ENCODE measurements around the gene PCED1B. TPM values are rescaled to one million over a fixed set of nuclear protein-coding genes. Genes with fewer than 3 reads are reported as not detected.

Gene PCED1B
- total RNA-seq, 1 experiment from 2014 or later = 2.5 TPM

DNA sequence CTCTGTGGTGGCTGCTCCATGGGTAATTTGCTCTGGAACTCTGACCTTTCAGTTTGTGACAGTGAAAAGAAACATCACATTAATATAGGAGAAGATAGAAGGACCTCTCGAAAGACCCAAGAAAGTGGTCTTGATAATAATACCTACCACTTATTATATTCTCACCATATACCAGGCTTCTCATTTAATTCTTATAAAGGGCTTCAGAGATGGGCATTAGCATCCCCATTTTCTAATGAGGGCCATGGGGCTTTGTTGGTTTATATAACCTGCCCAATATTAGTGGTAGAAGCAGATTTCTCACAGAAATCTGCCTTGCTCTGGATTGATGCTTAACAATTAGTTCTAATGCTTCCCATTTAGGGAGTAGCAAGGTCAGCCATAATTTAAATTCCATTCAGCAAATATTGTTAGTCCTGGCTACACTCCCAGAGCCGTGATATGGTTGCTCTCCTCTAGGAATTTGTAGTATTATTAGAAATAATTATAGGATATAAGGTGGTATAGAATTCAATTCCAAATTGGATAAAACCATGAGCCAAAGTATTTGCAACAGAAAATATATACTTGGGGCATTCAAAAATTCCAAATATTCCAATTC is 7.8 kb downstream of the PCED1B start:
- DNase-seq (ENCODE audit: extremely low read depth, low read depth) = no peak

DNA sequence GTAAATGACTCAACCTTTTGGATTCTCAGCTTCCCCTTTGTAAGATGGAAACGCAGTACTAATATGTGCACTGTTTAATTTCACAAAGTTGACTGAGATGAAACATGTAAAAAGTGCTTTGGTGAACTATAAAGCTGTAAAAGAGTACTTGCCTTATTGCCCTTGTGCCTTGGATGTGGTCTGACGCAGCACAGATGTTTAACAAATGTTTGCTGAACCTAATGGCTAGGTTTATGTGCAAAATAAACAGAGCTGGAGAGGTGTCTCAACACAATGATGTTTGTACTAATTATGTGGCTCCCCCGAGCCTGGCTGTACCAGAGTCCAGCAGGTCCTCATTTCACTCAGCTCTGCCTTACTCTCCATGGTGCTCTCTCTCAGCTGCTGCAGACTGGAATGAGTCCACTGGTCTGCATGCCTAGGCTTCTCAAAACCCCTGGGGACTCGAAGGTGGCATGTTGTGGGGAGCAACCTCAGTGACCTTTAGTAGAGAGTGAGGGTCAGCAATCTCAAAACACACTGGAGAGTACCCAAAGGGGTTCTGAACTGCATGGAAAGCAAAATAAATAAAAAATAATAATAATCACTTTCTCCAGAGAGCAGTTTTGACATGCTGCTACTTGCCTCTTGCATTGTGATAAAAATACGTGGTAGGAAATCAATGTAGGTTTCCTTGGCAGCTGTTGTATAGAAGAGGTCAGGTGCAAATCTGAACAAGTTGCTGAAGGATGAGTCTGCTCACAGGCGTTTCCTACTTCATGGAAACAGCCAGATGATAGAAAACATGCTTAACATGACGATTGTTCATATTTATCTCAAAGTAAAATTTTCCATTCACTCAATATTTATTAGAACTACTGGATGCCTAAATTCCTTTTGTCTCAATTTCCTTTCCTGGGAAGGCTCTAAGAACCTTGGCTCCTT is 8.9 kb downstream of the PCED1B start:
- DNase-seq (ENCODE audit: extremely low read depth, low read depth) = no peak

DNA sequence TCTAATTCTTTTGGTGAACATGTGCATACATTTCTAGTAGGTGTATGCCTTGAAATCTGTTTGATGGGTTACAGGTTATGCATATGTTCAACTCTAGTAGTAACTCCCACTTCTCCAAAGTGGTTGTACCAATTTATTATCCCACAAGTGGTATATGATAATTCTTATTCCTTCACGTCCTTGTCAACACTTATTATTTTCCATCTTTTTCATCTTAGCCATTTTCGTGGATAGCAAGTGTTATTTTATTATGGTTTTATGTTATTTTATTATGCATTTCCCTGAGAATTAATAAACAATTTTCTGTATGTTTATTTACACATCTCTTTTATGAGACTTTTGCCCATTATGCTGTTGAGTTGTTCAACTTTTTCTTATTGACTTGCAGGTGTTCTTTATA is 11.6 kb downstream of the PCED1B start:
- no peak for DNase-seq (ENCODE audit: extremely low read depth, low read depth)

DNA sequence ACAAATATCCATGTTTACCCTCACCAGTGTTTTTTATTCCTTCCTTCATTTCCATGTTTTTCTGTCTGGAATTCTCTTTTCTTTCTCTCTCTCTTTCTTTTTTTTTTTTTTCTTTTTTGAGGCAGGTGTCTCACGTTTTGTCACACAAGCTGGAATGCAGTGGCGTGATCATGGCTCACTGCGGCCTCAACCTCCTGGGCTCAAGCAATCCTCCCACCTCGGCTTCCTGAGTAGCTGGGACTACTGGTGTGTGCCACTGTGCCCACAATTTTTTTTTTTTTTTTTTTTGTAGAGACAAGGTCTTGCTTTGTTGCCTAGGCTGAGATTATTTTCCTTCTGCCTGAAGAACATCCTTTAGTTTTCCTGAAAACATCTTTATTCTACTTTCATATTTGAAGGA is 15.4 kb downstream of the PCED1B start:
- no peak for DNase-seq (ENCODE audit: extremely low read depth, low read depth)

DNA sequence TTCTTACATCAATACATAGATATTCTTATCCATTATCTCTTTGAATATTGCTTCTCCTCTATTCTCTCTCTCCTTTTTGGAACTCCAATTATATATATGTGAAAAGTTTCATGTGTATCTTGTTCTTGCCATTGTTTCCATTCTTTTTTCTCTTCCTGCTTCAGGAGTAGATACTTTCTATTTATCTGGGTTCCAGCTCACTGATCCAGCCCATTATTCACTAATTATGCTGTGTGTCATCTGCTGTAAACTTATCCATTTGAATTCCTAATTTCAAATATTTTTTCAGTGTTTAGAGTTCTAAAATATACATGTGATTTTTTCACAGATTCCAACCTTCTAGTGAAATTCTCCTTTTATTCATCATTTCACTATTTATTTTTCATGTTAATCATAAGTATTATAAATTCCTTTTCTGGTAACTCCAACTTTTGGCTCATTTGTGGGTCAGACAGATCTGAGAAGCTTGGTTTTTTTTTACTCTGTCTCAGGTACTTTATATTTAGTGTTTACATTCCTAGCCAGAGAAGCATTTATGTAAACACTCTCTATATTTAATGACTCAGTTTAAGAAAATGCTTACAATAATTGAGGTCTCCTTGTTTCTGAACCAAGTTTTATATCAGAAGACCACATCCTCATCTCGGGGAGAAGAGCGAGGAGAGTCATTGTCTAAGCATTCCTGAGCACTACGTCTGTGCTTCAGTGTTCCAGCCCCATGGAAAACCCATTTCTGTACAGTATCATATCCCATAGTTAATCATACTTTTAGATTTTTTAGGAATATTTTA is 16.2 kb downstream of the PCED1B start:
- no peak for DNase-seq (ENCODE audit: extremely low read depth, low read depth)

DNA sequence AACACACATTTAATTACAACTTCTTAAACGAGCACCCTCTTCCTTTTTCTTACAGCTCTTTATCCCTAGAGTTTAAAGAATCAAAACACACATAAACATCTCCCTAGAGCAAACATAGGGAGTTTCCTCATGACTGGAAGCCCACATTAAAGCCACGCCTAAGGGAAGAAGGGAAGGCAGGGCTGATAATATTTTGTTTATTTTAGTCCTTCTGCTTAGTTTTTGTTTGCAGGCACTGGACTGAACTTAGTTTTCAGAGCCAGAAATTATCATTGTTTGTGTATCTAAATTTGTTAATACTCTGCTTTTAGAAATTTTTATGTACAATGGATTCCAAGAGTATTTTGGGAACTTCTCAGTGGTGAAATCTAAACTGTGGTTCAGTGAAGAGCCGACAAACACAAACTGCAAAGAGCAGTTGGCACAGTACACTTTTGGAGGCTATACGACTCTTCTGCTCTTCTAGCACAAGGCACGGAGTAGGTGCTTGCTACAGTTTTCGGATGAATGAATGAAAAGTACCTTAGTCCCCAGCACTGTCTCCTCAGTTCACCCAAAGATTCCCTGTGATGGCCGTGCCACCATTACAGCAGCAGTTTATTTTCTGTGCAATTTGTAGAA is 18.0 kb downstream of the PCED1B start:
- DNase-seq (ENCODE audit: extremely low read depth, low read depth) = no peak

DNA sequence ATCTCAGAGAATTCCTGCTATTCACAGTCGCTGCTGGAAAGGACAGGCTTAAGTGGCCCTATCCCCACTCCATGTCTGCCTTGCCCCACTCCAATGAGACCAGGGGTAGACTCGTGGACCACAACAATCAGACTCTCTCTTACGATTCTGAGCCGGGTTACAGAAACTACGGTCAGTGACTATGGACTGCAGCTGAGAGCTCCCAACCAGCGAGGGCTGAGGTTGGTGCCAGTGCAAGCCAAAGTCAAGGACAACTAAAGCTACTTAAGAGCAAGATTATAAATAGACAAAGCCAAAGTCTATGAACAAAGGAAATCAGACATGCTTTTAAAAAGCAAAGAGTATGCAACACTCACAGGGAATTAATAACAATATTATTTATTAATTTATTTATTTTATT is 18.7 kb downstream of the PCED1B start:
- no peak for DNase-seq (ENCODE audit: extremely low read depth, low read depth)

DNA sequence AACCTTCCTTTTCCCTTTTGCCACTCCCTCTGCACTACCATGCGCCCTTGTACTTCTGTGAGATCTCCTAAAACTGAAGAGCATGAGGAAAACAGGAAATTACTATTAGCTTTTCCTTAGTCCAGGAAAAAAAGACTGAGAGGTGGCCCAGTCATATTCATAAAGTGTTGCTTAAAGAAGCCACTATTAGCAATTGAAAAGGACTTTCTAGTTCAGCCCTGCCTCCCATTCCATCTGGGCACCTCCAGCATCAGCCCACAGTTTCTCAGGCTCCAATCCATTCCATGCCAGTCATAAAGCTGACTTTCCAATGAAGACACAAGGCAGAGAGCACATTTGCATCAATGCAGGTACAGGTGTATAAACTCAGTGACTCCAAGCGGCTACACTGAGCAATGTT is 20.2 kb downstream of the PCED1B start:
- DNase-seq (ENCODE audit: extremely low read depth, low read depth) = no peak

DNA sequence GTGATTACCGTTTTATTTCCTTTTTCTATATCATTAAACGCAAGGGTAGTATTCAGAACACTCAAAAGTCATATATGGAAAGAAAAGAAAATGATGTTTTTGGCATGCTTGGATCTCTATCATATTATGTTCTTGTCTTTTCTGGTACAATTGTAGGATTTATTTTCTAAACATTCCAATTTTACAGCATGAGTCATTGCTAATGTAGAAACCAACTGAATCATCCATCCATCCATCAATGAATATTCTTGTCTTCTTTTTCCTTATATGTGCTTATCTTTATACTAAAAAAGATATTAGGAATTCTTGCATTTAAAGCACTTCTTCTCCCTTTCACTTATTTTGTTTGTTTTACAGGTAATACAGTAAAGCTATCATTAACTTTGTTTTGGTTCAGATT is 20.7 kb downstream of the PCED1B start:
- DNase-seq (ENCODE audit: extremely low read depth, low read depth) = no peak

DNA sequence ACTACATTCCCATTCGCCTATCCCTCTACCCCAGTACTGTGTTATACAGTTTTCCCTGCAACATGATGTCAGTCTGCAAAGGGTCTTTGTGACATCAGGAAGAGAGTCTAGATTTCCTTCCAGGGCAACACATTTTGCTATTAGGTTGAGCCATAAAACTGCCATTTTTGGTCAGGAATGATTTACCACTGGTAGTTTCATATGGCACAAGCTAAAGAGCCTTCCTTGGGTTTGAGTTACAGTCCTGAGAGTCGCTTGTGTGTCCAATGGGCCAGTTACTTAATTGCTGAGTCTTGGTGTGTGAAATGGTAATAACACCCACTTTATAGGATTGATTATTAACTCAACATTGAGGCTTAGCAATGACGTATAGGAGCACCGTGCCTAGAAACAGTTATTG is 23.0 kb downstream of the PCED1B start:
- DNase-seq (ENCODE audit: extremely low read depth, low read depth) = no peak

DNA sequence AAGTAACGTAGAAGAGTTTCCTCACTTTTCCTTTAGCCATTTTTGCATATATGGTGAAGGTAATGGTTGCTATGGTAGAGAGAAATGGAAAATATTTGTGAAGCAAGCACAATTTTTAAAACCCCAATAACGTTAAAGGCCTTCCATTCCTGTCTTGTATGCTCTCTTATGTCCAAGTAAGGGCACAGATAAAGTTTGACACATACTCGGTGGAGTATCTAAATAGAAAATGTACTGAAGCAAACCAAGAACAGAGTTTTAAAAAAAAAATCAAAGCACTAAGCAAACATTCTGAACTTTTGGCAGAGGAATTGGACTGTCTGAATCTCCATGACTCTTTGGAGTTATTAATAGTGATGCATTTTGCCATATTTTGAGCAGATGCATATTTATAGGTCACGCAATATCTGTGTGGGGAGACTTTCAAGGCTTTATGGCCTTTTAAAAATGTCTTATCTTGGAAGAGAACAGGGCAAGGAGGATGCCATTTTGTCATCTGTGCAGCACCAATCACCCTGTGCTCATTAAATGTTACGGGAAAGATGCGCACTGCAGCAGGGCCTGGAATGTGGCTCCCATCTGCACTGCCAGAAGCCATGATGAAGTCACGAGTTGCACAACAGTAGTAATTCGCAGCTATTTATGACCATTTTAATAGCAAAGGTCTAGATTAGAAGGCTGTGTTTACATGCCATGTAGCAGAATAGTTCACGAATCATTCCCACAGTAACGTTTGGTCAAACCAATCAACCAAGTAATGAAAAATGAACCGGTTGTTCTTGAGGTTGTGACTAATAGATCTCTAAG is 23.6 kb downstream of the PCED1B start:
- no peak for DNase-seq (ENCODE audit: extremely low read depth, low read depth)

DNA sequence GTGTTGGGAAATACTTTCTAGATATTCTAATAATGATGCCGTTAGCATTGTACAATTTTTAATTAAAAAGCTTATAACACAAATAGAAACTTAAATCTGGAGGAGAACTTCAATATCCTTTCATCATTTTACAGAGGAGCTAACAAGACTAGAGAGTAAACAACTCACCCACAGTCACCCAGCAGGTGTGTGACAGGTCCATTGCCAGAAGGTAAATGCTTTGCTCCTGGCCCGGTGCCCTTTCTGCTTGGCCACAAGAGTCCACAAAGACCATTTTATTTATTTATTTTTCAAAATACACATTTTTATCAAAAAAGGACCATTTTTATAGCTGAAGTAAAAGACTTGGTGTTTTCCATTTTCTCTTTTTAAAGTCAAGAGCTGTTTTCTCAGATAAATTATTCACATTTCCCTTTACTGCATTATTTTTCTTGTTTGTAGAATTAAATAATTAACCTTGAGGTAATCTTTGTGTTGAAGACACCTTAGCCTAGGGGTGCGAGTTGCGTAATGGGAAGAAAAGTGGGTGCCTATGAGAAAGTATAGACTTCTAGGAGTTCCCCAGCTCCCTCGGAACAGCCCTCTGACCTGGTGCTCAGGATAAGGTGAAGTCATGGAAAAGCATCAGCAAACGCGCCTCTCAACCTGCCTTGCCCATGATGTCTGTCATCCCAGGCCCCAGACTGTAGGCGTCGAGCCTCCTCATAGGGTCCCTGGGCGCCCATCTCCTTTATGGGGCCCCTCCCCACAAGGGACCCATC is 26.7 kb downstream of the PCED1B start:
- DNase-seq (ENCODE audit: extremely low read depth, low read depth) = no peak

DNA sequence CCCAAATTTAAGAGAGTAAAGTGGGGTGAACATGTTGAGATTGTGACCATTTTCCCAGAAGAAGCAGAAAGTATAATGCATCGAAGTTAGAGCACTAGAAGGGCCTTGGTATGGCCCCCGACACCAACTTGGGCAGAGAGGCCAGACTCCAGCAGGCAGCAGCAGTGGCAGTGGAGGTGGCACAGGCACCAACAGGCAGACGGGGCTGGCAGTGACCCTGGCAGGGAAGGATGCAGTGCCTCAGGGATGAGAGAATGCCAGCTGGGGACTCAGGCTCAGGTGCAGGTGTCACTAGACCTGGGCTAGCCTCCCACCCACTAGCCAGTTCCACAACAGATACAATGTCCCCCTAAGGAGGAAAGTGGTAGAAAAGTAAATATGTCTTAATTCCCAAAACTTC is 28.0 kb downstream of the PCED1B start:
- DNase-seq (ENCODE audit: extremely low read depth, low read depth) = no peak

DNA sequence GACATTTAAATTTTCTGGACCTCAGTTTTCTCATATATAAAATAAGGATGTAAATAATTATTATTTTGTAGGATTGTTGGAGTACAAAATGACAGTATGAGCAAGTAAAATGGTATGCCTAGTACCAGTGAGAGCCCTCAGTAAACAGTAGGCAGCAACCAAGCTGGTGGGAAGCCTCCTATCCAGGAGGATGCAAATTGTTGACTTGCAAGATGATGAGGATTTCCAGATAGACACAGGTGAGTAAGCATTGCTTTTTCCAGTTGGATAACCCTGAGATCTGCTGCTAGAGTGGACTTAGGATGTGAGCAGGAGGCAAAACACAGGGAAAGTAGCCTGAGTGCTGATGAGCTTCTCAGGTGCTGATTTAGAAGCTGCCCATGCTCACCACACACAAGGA is 28.5 kb downstream of the PCED1B start:
- no peak for DNase-seq (ENCODE audit: extremely low read depth, low read depth)

DNA sequence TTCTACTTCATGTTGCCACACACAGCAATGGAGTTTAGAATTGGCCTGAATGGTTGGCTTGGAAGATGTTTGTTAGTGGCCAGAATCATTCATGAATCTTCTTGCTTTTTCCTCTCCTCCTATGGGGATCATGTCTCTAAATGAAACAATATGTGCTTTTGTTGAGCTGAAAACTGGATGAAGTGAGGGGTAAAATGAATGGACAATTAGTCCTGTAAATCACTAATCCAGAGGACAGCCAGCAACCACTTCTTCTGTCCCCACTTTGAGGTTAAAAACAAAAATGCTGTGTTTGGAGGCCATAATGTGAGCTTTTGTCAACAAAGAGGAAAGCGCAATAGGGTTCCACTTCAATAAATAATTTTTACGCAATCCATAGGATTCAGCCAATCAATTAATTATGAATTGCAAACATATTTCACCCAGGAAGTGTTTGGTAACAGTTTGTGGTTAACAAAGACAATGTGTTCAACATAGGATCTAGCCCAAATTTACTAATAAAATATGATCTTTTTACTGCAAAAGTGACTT is 30.7 kb downstream of the PCED1B start:
- DNase-seq (ENCODE audit: extremely low read depth, low read depth) = no peak

DNA sequence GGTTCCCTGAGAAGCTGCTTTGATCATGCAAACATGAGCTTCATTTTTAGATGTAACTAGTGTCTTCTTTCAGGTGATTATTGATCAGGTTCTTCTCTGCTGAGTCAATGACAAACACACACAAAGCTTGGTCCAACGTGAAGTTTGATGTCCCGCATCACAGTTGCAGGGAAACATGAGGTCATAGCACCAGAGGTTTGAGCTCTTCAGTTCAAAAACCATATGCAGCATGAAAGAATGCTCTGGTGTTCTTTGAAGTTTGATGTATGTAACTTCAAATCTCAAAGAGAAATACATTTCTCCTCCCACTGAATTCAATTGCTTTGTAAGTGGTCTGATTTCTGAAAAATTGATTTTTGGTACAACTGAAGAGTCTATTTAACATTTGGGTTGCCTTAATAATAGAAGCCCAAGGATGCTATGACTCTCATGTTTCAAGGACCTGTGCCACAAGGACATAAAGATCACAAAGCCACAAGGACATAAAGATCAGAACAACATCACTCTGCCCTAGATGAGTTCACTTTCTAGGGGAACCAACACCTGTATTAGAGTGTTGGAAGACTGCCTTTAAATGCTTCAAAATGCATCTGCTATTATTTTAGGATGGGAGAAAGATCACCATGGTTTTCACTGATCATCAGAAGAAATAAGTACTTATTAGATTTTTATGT is 31.4 kb downstream of the PCED1B start:
- no peak for DNase-seq (ENCODE audit: extremely low read depth, low read depth)

DNA sequence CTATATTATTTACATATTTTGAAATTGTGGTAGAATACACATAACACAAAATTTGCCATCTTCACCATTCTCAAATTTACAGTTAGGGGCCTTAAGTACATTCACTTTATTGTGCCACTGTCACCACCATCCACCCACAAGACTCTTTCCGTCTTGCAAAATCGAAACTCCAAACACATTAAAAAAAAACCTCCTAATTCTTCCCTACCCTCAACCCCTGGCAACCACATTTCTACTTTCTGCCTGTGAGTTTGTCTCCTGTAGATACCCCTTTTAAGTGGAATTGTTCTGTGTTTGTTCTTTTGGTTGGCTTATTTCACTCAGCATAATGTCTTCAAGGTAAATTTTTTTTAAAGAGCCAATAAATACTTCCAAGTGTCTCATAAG is 32.0 kb downstream of the PCED1B start:
- DNase-seq (ENCODE audit: extremely low read depth, low read depth) = no peak

DNA sequence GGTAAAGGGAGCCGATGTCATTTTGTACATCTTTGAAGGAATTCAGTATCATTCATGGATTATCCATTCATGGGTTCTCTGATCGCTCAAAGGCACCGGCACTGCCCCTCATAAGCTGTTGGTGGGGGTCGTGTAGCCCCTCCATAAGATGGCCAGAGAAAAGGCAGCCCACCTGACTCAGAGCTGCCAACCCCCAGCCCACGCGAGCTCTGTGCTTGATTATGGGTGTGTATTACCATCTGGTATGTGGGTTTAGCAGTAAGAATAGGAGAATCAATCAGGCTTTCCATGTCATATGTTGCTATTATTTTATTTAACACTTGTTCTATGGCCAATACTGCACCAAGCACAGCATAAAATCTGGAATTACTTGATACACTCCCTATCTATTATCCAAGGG is 32.4 kb downstream of the PCED1B start:
- DNase-seq (ENCODE audit: extremely low read depth, low read depth) = no peak

DNA sequence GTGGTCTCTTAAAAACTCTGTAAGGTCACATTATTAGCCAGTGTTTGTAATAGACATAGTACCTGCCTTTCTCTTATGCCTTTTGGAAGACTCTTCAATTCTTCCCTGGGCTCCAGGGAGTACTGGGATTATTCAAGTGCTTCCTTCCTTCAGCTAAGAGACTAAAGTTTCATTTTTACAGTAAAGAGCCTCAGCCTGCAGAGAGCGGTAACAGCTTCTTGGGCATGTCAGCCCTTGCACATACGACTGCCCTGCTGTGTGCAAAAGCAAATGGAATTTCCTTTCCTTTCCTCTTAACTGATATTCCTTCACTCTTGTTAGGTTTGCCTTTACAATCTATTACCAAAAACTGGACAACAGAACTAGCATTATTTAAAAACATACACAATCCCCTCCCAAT is 33.3 kb downstream of the PCED1B start:
- DNase-seq (ENCODE audit: extremely low read depth, low read depth) = no peak
